LNCAP (cell line): ENCODE results near the gene PRDM2.

ENCODE experiments used
- TF ChIP-seq, protein P1 (sequence below): fragments of 450-650 bp; IDR thresholded peaks from 2 replicates; pipeline ENCODE4 v1.5.1; 2017; ENCODE audit warnings: mild to moderate bottlenecking

The PRDM2 gene

DNA sequence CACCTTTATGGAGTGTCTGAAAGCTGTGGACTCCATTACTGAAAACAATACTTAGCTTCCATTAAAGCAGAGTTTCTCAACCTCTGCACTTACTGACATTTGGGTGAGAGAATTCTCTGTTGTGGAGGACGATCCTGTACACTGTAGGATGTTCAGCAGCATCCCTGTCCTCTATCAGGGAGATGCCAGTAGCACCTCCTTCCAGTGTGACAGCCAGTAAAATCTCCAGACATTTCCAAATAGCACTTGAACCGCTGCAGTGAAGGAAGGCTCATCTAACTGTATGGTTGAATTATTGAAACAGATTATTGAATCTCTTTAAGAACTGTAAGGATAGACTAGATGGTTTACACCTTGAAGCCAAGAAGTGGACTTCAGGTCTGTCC, 3.1 kb downstream of the PRDM2 start:
- TF ChIP-seq, protein P1, sequence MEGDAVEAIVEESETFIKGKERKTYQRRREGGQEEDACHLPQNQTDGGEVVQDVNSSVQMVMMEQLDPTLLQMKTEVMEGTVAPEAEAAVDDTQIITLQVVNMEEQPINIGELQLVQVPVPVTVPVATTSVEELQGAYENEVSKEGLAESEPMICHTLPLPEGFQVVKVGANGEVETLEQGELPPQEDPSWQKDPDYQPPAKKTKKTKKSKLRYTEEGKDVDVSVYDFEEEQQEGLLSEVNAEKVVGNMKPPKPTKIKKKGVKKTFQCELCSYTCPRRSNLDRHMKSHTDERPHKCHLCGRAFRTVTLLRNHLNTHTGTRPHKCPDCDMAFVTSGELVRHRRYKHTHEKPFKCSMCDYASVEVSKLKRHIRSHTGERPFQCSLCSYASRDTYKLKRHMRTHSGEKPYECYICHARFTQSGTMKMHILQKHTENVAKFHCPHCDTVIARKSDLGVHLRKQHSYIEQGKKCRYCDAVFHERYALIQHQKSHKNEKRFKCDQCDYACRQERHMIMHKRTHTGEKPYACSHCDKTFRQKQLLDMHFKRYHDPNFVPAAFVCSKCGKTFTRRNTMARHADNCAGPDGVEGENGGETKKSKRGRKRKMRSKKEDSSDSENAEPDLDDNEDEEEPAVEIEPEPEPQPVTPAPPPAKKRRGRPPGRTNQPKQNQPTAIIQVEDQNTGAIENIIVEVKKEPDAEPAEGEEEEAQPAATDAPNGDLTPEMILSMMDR, result no peak

DNA sequence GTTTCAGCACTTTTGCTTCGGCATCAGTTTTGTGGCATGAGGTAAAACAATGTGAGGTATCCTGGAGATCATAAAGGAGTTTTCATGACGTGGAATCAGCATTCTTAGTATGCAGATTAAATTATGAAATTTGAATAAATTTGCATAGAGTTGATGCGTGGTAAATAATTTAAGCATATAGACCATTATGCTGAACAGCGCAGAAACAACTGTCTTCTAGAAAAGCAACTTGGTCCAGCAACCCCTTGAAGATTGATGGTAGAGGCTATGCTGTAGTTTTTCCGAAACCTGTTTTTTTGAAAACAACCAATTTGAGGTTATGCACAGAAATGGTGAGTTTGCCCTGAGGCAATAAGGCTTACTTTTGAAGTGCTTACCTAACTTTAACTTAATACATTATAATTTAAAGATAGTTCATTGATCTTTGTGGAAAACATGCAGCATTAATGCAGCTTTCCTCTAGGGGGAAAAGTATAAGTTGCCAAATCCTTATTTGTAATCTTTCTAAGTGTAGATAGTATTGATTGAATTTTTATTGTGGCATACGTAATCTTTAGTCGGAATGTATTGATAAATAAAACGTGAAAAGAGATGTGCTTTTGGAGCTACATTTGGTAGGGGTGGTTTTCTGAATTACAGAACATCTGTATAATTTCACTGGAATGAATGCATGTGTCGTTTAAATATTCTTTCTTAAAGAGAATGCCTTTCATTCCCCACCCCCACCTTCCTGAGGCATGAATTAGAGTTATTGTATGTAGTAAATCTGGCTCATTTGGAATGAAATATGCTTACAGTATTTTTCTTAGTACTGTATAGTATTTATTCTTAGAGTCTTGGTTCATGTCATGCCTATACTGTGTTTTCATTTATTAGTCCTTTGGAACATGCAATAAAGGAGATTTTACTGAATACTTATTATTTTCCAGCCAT, 3.8 kb downstream of the PRDM2 start:
- TF ChIP-seq, protein P1, result no peak

DNA sequence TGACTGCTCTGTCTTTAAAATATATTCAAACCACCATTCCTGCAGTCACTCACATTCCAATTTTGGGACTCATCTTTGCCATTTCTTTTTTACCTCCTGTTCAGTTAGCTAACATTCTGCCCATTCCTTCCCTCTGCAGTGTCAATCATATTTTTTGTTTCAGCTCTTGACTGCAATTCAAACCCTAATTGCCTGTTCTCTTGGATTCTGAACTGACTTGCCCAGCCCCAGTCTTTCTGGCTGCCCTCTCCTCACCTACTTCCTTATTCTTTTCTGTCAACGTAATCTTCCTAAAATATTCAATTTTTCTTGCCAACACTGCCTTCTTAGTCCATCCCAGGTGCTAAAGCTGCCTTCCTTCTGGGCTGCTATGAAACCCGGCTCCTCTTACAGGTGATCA, 6.1 kb downstream of the PRDM2 start:
- TF ChIP-seq, protein P1, result no peak

DNA sequence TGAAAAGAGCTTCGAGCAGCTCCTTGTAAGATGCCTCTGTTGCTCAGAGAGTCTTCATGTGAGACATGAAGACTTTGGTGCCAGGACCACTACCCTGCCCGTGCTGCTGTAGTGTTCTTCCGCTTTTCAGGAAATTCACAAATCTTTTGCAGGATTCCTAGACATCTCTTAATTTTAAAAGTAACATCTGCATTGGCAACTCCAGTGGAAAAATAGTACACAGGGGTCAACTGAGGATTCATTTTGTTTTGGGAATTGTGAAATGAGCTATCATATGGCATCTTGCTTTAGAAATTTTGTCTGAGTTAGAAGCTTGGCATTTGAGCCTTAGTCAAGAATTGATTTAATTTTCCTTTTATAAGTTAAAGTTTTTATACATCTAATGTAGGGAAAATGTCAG, 7.2 kb downstream of the PRDM2 start:
- TF ChIP-seq, protein P1, result no peak

DNA sequence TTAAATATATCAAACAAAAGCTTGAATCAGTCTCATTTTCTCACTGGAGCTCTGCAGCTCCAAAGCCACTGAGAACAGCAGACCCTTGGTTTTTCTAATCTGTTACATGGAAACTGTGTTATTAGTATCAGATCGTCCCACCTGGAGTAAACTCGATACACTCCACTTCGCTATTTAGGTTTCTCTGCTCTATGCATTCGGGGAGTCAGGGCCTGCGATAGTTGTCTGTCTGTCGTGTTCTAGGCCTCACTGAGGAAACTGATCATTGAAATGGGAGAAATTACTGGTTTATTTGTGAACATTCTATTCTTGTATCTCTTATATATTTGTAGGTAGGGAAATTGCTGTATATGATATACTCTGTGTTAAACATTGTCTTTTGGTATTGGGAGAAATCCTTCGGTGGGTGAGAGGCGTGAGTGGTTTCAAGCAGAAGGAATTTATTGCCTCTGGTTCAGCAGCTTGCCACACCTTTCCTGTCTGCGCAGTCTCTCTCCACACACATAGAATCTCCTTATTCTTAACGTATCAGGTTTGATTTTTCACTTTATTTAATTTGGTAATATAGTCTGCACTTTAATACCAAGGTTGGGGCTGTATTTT, 8.5 kb downstream of the PRDM2 start:
- TF ChIP-seq, protein P1, result no peak

DNA sequence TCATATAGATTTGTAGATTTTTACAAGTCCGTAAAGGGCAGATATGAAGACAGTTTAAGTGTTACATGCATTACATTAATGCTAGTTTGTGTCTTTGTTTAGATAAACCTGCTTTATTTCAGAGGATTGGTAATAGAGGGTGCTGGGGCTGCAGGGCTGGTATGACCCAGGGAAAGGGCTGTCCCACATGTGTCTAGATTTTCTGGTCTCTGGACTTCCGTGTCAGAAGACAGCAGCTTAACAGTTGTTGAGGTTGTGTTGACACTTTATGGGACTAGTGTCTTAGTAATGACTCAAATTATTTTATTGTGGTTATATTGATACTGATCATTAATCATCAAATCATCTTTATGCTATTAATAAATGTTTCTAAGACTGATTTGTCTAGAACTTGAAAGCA, 10.1 kb downstream of the PRDM2 start:
- TF ChIP-seq, protein P1, result no peak

DNA sequence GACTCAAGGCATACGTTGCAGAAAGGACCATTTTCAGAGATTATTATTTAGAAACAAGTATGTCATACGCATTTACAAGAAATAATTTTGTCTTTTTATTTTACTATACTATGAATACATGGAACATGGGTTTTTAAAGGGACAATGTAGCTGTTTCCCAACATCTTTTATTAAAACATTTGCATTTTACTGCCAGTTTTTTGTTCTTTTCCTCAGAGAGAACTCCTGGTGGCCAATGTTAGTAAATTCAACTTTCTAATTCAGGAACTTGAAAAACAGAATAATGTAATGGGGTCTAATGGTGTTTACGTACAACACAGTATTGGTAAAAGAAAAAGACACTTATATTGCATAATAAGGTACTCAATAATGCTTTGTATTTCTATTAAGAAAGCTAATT, 14.9 kb downstream of the PRDM2 start:
- TF ChIP-seq, protein P1, result no peak; the same call in 1 of the 2 replicates
